H1 (cell line): ENCODE data around the gene PLCB4.

Experiments used
- CTCF ChIP-seq, 3 experiments: IDR thresholded peaks; 1 replicate in 2 of 3; 2 replicates in 1 of 3; pipeline versions ENCODE4 v1.5.1 to v1.6.1; 2011; ENCODE audit warnings: low read length in 3 of 3, mild to moderate bottlenecking in 3 of 3, inconsistent platforms in 2 of 3, low read depth in 1 of 3, moderate library complexity in 1 of 3; ENCODE audit not compliant: insufficient read depth in 1 of 3; ENCODE audit errors: control extremely low read depth in 1 of 3
- KDM1A ChIP-seq: fragments of 200-600, 300-600 bp; sonication (generic); IDR thresholded peaks from 2 replicates; pipeline ENCODE4 v1.7.1; 2016; ENCODE audit warnings: mild to moderate bottlenecking, low read length, borderline replicate concordance
- MAX ChIP-seq: IDR thresholded peaks from 2 replicates; pipeline ENCODE4 v1.6.1; 2012; ENCODE audit warnings: inconsistent platforms

DNA sequence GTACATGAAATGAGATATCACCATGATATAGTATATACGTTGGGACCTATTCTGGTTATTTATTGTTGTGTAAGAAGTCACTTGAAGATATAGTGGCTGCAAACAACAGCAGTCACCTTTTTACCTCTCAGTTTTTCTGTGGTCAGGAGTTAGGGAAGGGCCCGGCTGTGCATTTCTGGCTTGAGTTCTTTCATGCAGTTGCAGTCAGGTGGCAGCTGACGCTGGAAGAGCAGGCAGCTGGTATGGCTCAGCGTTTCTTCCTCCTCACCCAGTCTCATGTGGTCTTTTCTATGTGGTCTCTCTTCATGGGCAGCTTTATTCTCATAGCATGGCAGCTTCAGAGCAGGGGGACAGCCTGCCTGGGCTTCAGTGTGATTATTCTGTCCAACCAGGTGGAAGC lies 154.4 kb downstream of the PLCB4 start:
- TF ChIP-seq KDM1A (no peak), CTCF (IDR thresholded peaks at IDR 0.05; ENCODE audit: control extremely low read depth in 1 of 3, insufficient read depth in 1 of 3, low read depth in 1 of 3, low read length in 3 of 3) (no peak), MAX (no peak)
